Measurements from ENCODE around the gene FBXO31. TPM values are rescaled to one million over a fixed set of nuclear protein-coding genes. Genes with fewer than 3 reads are reported as not detected.

FBXO31 gene
- polyA plus RNA-seq, 10 donors: 20.7 to 25.7 (median 24.0) TPM

- no peak for DNase-seq
These were observed 68.6 kb downstream of the FBXO31 start for GRCh38 chr16:87314990-87315420.

- DNase-seq: no peak
These were observed 71.6 kb downstream of the FBXO31 start for GRCh38 chr16:87312008-87312407.

- no peak for DNase-seq
These were observed 72.2 kb downstream of the FBXO31 start for GRCh38 chr16:87311387-87311786.

- DNase-seq: no peak
These were observed 73.0 kb downstream of the FBXO31 start for GRCh38 chr16:87310610-87311009.

GRCh38 chr16:87309620-87310525 lies 73.7 kb downstream of the FBXO31 start:
- DNase-seq: no peak

- no peak for DNase-seq
These were observed 74.8 kb downstream of the FBXO31 start for GRCh38 chr16:87308826-87309225.

- no peak for DNase-seq
These were observed 77.1 kb downstream of the FBXO31 start for GRCh38 chr16:87306516-87306915.

- DNase-seq: peak in 2 of 3 donors; percentile 19 to 33
These were observed 77.8 kb downstream of the FBXO31 start for GRCh38 chr16:87305505-87306391.

- DNase-seq: no peak
These were observed 78.6 kb downstream of the FBXO31 start for GRCh38 chr16:87304951-87305350.

- no peak for DNase-seq
These were observed 79.5 kb downstream of the FBXO31 start for GRCh38 chr16:87303962-87304521.

- DNase-seq: no peak
These were observed 80.1 kb downstream of the FBXO31 start for GRCh38 chr16:87303431-87303930.

- DNase-seq: no peak
These were observed 84.6 kb downstream of the FBXO31 start for GRCh38 chr16:87298857-87299465.

- DNase-seq: peak; percentile 9 to 27 (median 22)
These were observed 85.5 kb downstream of the FBXO31 start for GRCh38 chr16:87297918-87298631.

- no peak for DNase-seq
These were observed 86.2 kb downstream of the FBXO31 start for GRCh38 chr16:87297407-87297806.

GRCh38 chr16:87295661-87296531 lies 87.7 kb downstream of the FBXO31 start:
- DNase-seq: no peak

GRCh38 chr16:87295259-87295658 lies 88.3 kb downstream of the FBXO31 start:
- DNase-seq: no peak

GRCh38 chr16:87293990-87294389 lies 89.6 kb downstream of the FBXO31 start:
- DNase-seq: no peak

- DNase-seq: no peak
These were observed 91.6 kb downstream of the FBXO31 start for GRCh38 chr16:87291944-87292343.

- peak; percentile 32 to 79 (median 57) for DNase-seq
These were observed 94.7 kb downstream of the FBXO31 start for GRCh38 chr16:87288753-87289362.
